ENCODE data around the gene G6PC2.
"Not testable (repeated sequence)": the region's sequence is repeated elsewhere in the genome, so short reads cannot be mapped to it uniquely, and the experiment has no call there.

The G6PC2 gene

DNA sequence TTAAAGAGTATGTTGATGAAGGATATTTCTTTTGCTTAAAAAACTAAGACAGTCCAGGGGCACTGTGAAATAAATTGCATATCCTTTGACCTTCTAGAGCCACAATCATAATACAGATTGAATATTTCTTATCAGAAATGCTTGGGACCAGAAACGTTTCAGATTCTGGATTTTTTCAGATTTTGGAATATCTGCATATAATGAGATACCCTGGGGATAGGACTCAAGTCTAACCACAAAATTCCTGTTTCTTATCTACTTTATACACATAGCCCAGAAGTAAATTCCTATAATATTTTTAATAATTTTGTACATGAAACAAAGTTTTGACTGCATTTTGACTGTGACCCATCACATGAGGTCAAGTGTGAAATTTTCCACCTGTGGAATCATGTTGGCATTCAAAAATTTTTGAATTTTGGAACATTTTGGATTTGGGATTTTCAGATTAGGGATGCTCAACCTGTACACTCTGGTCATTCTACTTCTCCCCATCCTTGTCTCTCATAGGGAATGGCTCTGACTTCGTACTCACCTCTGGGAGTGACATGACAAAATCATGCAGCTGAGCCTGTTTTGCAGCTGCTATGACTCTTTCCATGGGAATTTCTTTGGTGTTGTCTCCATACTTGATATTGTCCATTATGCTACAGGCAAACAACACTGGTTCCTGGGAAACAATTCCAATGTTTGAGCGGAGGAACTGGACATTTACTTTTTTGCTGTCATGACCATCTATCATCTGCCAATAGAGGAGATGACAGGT, 25.7 kb downstream of the G6PC2 start:
- DNase-seq = no peak
- H3K27me3 Mint-ChIP-seq = peaks cover 33% of the 10 kb centered on the region
- ATAC-seq = no peak
- H3K4me1 Mint-ChIP-seq = no peaks in the 10 kb centered on the region
- no peak overlapping the region for H3K27ac Mint-ChIP-seq
- no peak overlapping the region for H3K4me3 Mint-ChIP-seq
- no peaks in the 10 kb centered on the region for H3K9me3 Mint-ChIP-seq

DNA sequence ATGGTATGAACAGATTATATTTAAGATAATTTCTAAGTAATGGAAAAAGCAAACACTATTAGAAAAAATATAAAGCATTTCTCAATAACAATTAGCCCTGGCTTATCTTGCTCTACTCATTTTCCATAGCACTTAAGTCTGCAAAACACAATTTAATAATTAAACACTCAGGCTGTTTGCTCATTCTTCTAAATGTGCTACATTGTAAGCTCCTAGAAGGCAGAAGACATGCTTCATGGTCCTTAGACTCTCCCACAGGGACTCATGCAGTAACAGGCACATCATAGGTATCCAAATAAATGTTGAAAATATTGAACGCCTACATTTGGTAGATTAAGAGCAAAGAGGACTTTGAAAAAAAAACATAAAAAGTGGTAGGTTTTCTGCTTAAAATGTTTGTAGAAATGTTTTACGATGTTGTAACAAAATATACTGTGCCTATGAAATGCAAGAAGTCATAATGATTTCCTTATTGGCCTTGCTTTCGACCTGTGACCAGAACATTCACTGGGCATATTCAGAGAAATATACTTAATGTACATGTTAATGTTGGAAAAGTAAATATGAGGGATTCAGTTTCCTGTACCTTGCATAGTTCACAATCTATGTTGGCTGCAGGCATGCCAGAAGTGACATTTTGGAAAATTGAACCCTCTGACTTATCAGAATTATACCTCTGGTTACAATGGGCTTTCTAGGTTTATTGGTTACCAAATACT, 27.2 kb downstream of the G6PC2 start:
- Mint-ChIP-seq H3K27ac (no peak overlapping the region), H3K4me1 (no peaks in the 10 kb centered on the region), H3K4me3 (no peak overlapping the region), H3K9me3 (no peaks in the 10 kb centered on the region), H3K27me3 (peaks cover 25% of the 10 kb centered on the region)
- ATAC-seq (no peak), DNase-seq (no peak)

GRCh38 chr2:168929031-168929430, 27.9 kb downstream of the G6PC2 start:
- Mint-ChIP-seq H3K4me3 (no peak overlapping the region), H3K9me3 (no peaks in the 10 kb centered on the region), H3K27me3 (peaks cover 18% of the 10 kb centered on the region), H3K4me1 (no peaks in the 10 kb centered on the region), H3K27ac (no peak overlapping the region)
- no peak for ATAC-seq
- no peak for DNase-seq

DNA sequence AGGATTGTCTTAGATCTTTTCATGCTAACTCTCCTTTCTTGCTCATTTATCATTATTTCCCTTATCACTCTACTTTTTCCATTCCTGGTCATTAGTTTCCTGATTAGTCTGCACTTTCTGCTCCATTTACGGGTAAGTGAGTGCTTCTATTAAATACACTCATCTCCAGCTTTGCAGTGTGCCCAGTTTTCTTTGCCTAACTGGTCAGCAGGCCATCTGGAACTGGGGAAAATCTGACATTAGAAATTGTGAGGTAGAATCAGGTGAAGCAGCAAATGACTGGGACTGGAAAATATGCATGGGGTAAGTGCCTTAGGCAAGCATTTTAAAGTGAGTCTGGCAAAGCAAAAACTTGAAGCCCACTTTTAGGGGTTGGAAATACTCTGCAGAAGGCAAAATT, 29.2 kb downstream of the G6PC2 start:
- no peak overlapping the region for H3K4me3 Mint-ChIP-seq
- ATAC-seq (no peak), DNase-seq (no peak)
- H3K27ac Mint-ChIP-seq = no peak overlapping the region
- peaks cover 20% of the 10 kb centered on the region for H3K27me3 Mint-ChIP-seq
- H3K4me1 Mint-ChIP-seq = no peaks in the 10 kb centered on the region
- no peaks in the 10 kb centered on the region for H3K9me3 Mint-ChIP-seq

- H3K4me1 Mint-ChIP-seq, H3K9me3 Mint-ChIP-seq, H3K4me3 Mint-ChIP-seq, ATAC-seq, H3K27ac Mint-ChIP-seq, DNase-seq: not testable (repeated sequence)
- H3K27me3 Mint-ChIP-seq = peaks cover 27% of the 10 kb centered on the region
These were observed 31.1 kb downstream of the G6PC2 start for GRCh38 chr2:168932174-168932573.

DNA sequence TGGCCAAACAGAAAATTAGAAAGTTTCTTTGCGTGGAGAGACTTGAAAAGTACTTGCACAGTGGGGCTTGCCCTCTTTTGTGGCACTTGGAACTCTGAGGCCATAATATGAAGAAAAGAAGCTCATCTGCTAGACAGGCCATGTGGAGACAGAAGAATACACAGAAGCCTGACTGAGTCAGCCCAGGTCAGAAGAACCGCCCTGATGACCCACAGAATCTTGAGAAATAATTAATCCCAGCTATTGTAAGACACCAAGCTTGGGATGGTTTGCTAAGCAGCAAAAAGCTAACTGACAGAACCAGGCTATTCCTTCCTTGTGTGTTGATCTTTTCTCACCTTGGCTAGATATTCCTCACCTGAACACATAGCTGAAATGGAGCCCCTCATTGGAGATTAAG, 33.7 kb downstream of the G6PC2 start:
- no peaks in the 10 kb centered on the region for H3K4me1 Mint-ChIP-seq
- no peak for ATAC-seq
- no peaks in the 10 kb centered on the region for H3K9me3 Mint-ChIP-seq
- no peak overlapping the region for H3K27ac Mint-ChIP-seq
- H3K4me3 Mint-ChIP-seq = no peak overlapping the region
- H3K27me3 Mint-ChIP-seq = peaks cover 16% of the 10 kb centered on the region
- no peak for DNase-seq

DNA sequence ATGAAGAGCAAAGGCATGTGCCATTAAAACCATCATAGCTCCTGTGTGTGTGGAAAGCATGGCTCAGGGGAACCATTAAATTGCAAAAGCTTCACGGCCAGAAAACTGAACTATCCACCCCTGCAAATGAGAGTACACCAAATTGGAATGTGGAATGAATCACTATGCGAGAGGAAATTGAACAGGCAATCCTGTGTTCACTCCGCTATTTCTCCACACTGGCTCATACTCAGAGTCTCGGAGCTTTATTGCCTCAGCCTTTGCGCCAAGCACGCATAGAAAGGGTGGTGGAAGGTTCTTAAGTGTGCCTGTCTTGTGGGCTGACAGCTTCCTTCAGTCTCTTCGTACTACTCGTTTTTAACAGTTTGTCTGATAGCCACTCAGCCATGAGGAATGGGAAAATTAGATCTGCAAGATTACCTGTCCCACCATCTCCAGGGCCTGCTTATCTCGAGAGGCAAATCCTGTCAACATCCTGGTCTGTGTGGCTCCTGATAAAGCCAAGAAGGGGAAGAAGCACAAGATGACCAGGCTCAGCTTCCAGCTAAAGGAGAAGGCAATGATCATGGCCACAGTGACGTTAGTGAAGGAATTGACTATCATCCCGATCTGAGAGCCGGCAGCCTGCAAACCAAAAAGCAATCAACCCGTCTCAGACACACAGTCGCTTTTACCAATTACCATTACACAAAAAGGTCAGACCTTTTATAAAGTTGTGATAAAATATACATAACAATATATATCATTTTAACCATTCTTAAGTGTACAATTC, 34.9 kb downstream of the G6PC2 start:
- ATAC-seq (no peak), DNase-seq (no peak)
- Mint-ChIP-seq H3K9me3 (no peaks in the 10 kb centered on the region), H3K4me3 (no peak overlapping the region), H3K27ac (no peak overlapping the region), H3K4me1 (no peaks in the 10 kb centered on the region), H3K27me3 (peaks cover 16% of the 10 kb centered on the region)

GRCh38 chr2:168939061-168939460, 38.0 kb downstream of the G6PC2 start:
- DNase-seq (no peak), ATAC-seq (no peak)
- Mint-ChIP-seq H3K4me3 (no peak overlapping the region), H3K4me1 (no peaks in the 10 kb centered on the region), H3K27me3 (peaks cover 13% of the 10 kb centered on the region), H3K9me3 (no peaks in the 10 kb centered on the region), H3K27ac (no peak overlapping the region)

GRCh38 chr2:168939918-168940317, 38.8 kb downstream of the G6PC2 start:
- Mint-ChIP-seq H3K9me3 (no peaks in the 10 kb centered on the region), H3K27ac (no peak overlapping the region), H3K27me3 (peaks cover 16% of the 10 kb centered on the region), H3K4me3 (no peak overlapping the region), H3K4me1 (no peaks in the 10 kb centered on the region)
- peak; percentile 40 for ATAC-seq
- DNase-seq = no peak

GRCh38 chr2:168941297-168941696, 40.2 kb downstream of the G6PC2 start:
- no peak overlapping the region for H3K4me3 Mint-ChIP-seq
- no peak for DNase-seq

DNA sequence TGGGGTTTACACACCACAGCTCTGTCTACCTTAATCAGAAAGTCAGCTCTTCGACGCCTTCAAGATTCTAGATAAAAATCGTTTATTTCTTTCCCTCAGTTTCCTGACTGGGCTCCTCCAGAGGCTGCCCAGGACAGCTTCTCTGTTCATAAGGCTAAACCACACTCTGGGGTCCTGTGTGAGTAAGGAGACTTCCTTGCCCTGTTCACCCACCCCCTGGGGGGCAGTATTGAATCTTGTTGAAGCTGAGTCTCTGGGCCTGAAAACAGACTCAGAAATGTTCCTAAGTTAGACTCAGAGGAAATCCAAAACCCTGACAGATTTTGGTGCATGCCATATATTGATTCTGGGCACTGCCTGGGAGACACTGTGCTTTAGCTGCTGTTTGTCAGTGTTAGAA, 43.0 kb downstream of the G6PC2 start:
- no peak overlapping the region for H3K4me3 Mint-ChIP-seq
- ATAC-seq (no peak), DNase-seq (no peak)
- H3K27ac Mint-ChIP-seq = peak overlapping the region in 1 of 2 donors; percentile 82
- H3K9me3 Mint-ChIP-seq = no peaks in the 10 kb centered on the region
- peaks cover 7% of the 10 kb centered on the region for H3K27me3 Mint-ChIP-seq
- H3K4me1 Mint-ChIP-seq = no peaks in the 10 kb centered on the region

More at GRCh38 chr2:168941297-168941696, 40.2 kb downstream of the G6PC2 start:
- Mint-ChIP-seq H3K9me3 (no peaks in the 10 kb centered on the region), H3K27me3 (peaks cover 7% of the 10 kb centered on the region), H3K4me1 (no peaks in the 10 kb centered on the region), H3K27ac (no peak overlapping the region)
- ATAC-seq = no peak

- peaks cover 7% of the 10 kb centered on the region for H3K27me3 Mint-ChIP-seq
These were observed 44.4 kb downstream of the G6PC2 start for GRCh38 chr2:168945508-168945907.

DNA sequence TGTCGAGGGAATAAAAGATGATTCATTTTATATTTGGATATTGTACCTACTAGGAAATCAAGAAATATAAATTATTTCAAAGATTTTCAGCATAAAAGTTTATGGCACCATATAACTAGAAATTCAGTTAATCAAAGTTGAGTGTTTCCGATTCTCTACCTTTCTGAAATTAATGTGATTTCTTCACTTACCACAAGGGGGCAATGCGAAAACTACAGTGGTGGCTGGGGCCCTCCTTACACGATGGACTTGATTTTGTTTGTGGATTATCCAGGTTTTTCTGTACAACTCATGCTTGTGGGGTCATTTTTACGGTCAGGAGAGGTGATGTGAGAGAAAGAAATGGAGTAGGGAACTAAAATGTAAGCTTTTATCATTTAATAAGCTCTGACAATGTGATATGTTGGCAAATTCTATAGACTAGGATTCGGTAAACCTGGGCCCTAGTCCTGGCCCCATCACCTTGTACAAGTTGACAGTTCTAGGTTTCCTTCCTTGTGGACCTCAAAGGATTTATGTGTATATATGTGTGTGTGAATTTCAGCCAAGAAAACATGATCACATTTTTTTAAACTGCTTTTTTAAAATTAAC, 47.6 kb downstream of the G6PC2 start:
- H3K27me3 Mint-ChIP-seq = peaks cover 7% of the 10 kb centered on the region
- no peaks in the 10 kb centered on the region for H3K4me1 Mint-ChIP-seq
- ATAC-seq (no peak), DNase-seq (no peak)
- no peak overlapping the region for H3K4me3 Mint-ChIP-seq
- H3K27ac Mint-ChIP-seq = no peak overlapping the region
- H3K9me3 Mint-ChIP-seq = peaks cover 8 to 18% of the 10 kb centered on the region in 2 donors

More at GRCh38 chr2:168945508-168945907, 44.4 kb downstream of the G6PC2 start:
- H3K4me1 Mint-ChIP-seq = no peaks in the 10 kb centered on the region
- no peak for ATAC-seq
- H3K4me3 Mint-ChIP-seq = no peak overlapping the region
- DNase-seq = no peak
- no peak overlapping the region for H3K27ac Mint-ChIP-seq
- peaks cover 0 to 4% of the 10 kb centered on the region in 2 donors for H3K9me3 Mint-ChIP-seq

DNA sequence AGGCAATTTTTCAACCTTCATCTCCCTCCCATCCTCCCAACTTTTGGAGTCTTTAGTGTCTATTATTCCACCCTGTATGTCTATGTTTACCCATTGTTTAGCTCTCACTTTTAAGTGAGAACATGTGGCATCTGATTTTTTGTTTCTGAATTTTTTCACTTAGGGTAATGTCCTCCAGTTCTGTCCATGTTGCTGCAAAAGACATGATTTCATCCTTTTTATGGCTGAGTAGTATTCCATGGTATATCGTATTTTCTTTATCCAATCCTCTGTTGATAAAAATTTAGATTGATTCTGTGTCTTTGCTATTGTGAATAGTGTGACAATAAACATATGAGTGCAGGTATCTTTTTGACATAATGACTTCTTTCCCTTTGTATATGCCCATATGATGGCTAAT, 48.2 kb downstream of the G6PC2 start:
- Mint-ChIP-seq H3K4me1 (no peaks in the 10 kb centered on the region), H3K4me3 (no peak overlapping the region), H3K9me3 (peaks cover 8 to 24% of the 10 kb centered on the region in 2 donors), H3K27ac (no peak overlapping the region), H3K27me3 (peaks cover under 1% of the 10 kb centered on the region)
- ATAC-seq (no peak), DNase-seq (no peak)

GRCh38 chr2:168951871-168952270, 50.8 kb downstream of the G6PC2 start:
- Mint-ChIP-seq H3K27me3 (peaks cover 15% of the 10 kb centered on the region), H3K27ac (no peak overlapping the region), H3K9me3 (peaks cover 8 to 28% of the 10 kb centered on the region in 2 donors), H3K4me3 (no peak overlapping the region), H3K4me1 (no peaks in the 10 kb centered on the region)
- no peak for DNase-seq
- ATAC-seq = no peak

All from stimulated activated naive CD8-positive, alpha-beta T cell treated with anti-CD3 and anti-CD28 coated beads, Interleukin-15, amount 100 ng/mL, for 72 hours (primary cell).